HCT116 (cell line): ENCODE results near the gene PAK1. TPM values are rescaled to one million over a fixed set of nuclear protein-coding genes. Genes with fewer than 3 reads are reported as not detected.

Source experiments
- ATAC-seq: fragments of 200-7000 bp; cut with Tn5 transposase; 2 replicates; pipeline ENCODE4 v1.9.1; 2020; ENCODE audit warnings: mild to moderate bottlenecking, moderate library complexity
- BruUV-seq: library from RNA; stranded (reverse); fragments of 400-500 nt; replicated peaks from 2 replicates; lab custom pipeline; 2021; lab: Mats Ljungman, UMichigan
- CTCF ChIA-PET: fragments of 300-600 bp; sonication (Branson Sonifier 250); formaldehyde crosslinking; loops from one replicate; lab custom pipeline; 2021; ENCODE audit warnings: antibody characterized with exemption; lab: Charles Lee
- POLR2A ChIA-PET: fragments of 300-600, 350-600 bp; sonication (Branson Sonifier 250); formaldehyde crosslinking; loops from one replicate; lab custom pipeline; 2021; ENCODE audit warnings: antibody characterized with exemption; lab: Charles Lee
- RAD21 ChIA-PET, 2 experiments: fragments of 300-600 bp; sonication (Branson Sonifier 250); formaldehyde crosslinking; loops; one replicate each; lab custom pipeline; 2023; ENCODE audit warnings: low total read pairs in 2 of 2; ENCODE audit not compliant: uncharacterized antibody in 2 of 2, unreplicated experiment in 2 of 2, low non-redundant PET in 1 of 2; lab: Charles Lee
- DNase-seq: peaks from one replicate; pipeline ENCODE4 v3.0.0-alpha.2; 2010; ENCODE audit warnings: low read depth, low spot score
- H2AFZ ChIP-seq: fragments of 200-600 bp; shearing (Covaris generic), sonication (generic); 2 replicates; pipeline ENCODE4 v1.6.1; 2017; ENCODE audit warnings: low read depth, mixed run types, mixed read lengths, antibody characterized with exemption, low read length; ENCODE audit not compliant: poor library complexity, severe bottlenecking
- H3K27ac ChIP-seq: 2 replicates; pipeline ENCODE4 v1.5.1; 2012; ENCODE audit warnings: low read depth, low read length
- H3K27me3 ChIP-seq: fragments of 200-600 bp; sonication (generic); 2 replicates; pipeline ENCODE4 v1.6.1; 2016; ENCODE audit warnings: mixed run types, low read length, mixed read lengths; ENCODE audit not compliant: insufficient read depth
- H3K36me3 ChIP-seq, 2 experiments: fragments of 200-500 bp in 1 of 2; fragments of 200-600 bp in 1 of 2; sonication (Bioruptor generic) in 1 of 2; sonication (generic) in 1 of 2; 2 replicates each; pipeline versions ENCODE4 v1.5.1 to v1.6.1; 2014 to 2016; ENCODE audit warnings: low read length in 2 of 2, inconsistent platforms in 1 of 2, mixed read lengths in 1 of 2, mixed run types in 1 of 2; ENCODE audit not compliant: insufficient read depth in 2 of 2, control insufficient read depth in 1 of 2
- H3K4me1 ChIP-seq, 2 experiments: fragments of 200-600 bp in 1 of 2; sonication (generic) in 1 of 2; 2 replicates each; pipeline versions ENCODE4 v1.5.1 to v1.6.1; 2012 to 2017; ENCODE audit warnings: low read length in 2 of 2, inconsistent platforms in 1 of 2, mild to moderate bottlenecking in 1 of 2, mixed read lengths in 1 of 2, mixed run types in 1 of 2, moderate library complexity in 1 of 2; ENCODE audit not compliant: insufficient read depth in 2 of 2, control insufficient read depth in 1 of 2
- H3K4me2 ChIP-seq: fragments of 200-600 bp; sonication (generic); 2 replicates; pipeline ENCODE4 v1.6.1; 2017; ENCODE audit warnings: mixed run types, low read length, mixed read lengths
- H3K4me3 ChIP-seq, 2 experiments: fragments of 200-600 bp in 1 of 2; sonication (generic) in 1 of 2; replicated peaks in 1 of 2; 2 replicates each; pipeline ENCODE4 v1.5.1; 2011 to 2016; ENCODE audit warnings: low read length in 2 of 2, control low read depth in 1 of 2, low read depth in 1 of 2, mild to moderate bottlenecking in 1 of 2, mixed read lengths in 1 of 2, mixed run types in 1 of 2
- H3K79me2 ChIP-seq: fragments of 200-600 bp; sonication (generic); 2 replicates; pipeline ENCODE4 v1.6.1; 2017; ENCODE audit warnings: mild to moderate bottlenecking, mixed run types, low read length, moderate library complexity, mixed read lengths; ENCODE audit not compliant: insufficient read depth
- H3K9ac ChIP-seq: fragments of 200-600 bp; sonication (generic); 2 replicates; pipeline ENCODE4 v1.6.1; 2016; ENCODE audit warnings: low read length, mixed read lengths
- H3K9me2 ChIP-seq: fragments of 200-600 bp; sonication (generic), shearing (Covaris generic); 2 replicates; pipeline ENCODE4 v1.6.1; 2017; ENCODE audit warnings: mixed run types, mild to moderate bottlenecking, moderate library complexity; ENCODE audit not compliant: insufficient read depth
- H3K9me3 ChIP-seq, 2 experiments: fragments of 200-500 bp in 1 of 2; fragments of 200-600 bp in 1 of 2; sonication (Bioruptor generic) in 1 of 2; sonication (generic) in 1 of 2; 2 replicates each; pipeline ENCODE4 v1.6.1; 2014 to 2017; ENCODE audit warnings: low read length in 2 of 2, mixed read lengths in 2 of 2, inconsistent platforms in 1 of 2, low read depth in 1 of 2, mild to moderate bottlenecking in 1 of 2, mixed run types in 1 of 2, moderate library complexity in 1 of 2; ENCODE audit not compliant: control insufficient read depth in 1 of 2, insufficient read depth in 1 of 2
- H4K20me1 ChIP-seq: fragments of 200-600 bp; sonication (generic), shearing (Covaris generic); 2 replicates; pipeline ENCODE4 v1.6.1; 2017; ENCODE audit warnings: mixed run types, mild to moderate bottlenecking, moderate library complexity; ENCODE audit not compliant: insufficient read depth
- EGR1 ChIP-seq: IDR thresholded peaks from 2 replicates; pipeline ENCODE4 v1.6.1; 2012; ENCODE audit warnings: low read depth
- EZH2 ChIP-seq: fragments of 200-600 bp; sonication (generic); IDR thresholded peaks from 2 replicates; pipeline ENCODE4 v1.6.1; 2017; ENCODE audit warnings: antibody characterized with exemption, mixed run types
- POLR2AphosphoS5 ChIP-seq: IDR thresholded peaks from 2 replicates; pipeline ENCODE4 v1.6.1; 2011; ENCODE audit warnings: mild to moderate bottlenecking, low read depth, low read length, moderate library complexity
- RAD21 ChIP-seq: IDR thresholded peaks from 2 replicates; pipeline ENCODE4 v1.6.1; 2012; ENCODE audit warnings: low read depth, mild to moderate bottlenecking
- TCF7L2 ChIP-seq: IDR thresholded peaks from 2 replicates; pipeline ENCODE4 v1.7.0; 2011; ENCODE audit warnings: borderline replicate concordance, inconsistent platforms; ENCODE audit not compliant: insufficient read depth, insufficient read length; ENCODE audit errors: extremely low read depth
- YY1 ChIP-seq: IDR thresholded peaks from 2 replicates; pipeline ENCODE4 v1.6.1; 2011; ENCODE audit warnings: low read length, low read depth, moderate library complexity, mild to moderate bottlenecking; ENCODE audit not compliant: insufficient replicate concordance; ENCODE audit errors: extremely low read depth
- ZNF274 ChIP-seq: fragments of 200-500 bp; sonication (Bioruptor generic); IDR thresholded peaks from 2 replicates; pipeline ENCODE4 v1.6.1; 2014; ENCODE audit warnings: mild to moderate bottlenecking, low read depth, low read length, inconsistent platforms
- intact Hi-C: fragments of 100-400 bp; cut with micrococcal nuclease; formaldehyde crosslinking; loops from 2 replicates; pipeline ENCODE4 v1.10.0; 2022
- total RNA-seq: library from RNA; stranded (reverse); gene quantifications from one replicate; pipeline ENCODE4 v1.2.1, GENCODE V29; 2021; ENCODE audit not compliant: unreplicated experiment
- TF ChIP-seq, protein P1 (sequence below): IDR thresholded peaks from 2 replicates; pipeline ENCODE4 v1.6.1; 2011; ENCODE audit warnings: mild to moderate bottlenecking, low read length, moderate library complexity; ENCODE audit not compliant: insufficient replicate concordance; ENCODE audit errors: extremely low read depth
- TF ChIP-seq, protein P2 (sequence below): IDR thresholded peaks from 2 replicates; pipeline ENCODE4 v1.6.1; 2012

The PAK1 gene
- total RNA-seq, 1 experiment from 2014 or later = 56.1 TPM

- no peak for TF ChIP-seq EZH2
- TF ChIP-seq, all 23 proteins: peak for 0
Observed at GRCh38 chr11:77406396-77406795, 67.5 kb downstream of the PAK1 start (continued).

- ChIA-PET POLR2A (no interaction called here), CTCF (no interaction called here), RAD21 (no interaction called here)
- H3K36me3 ChIP-seq = no peaks in the 10 kb centered on the region
- no peaks in the 10 kb centered on the region for H4K20me1 ChIP-seq
- H3K27me3 ChIP-seq = no peaks in the 10 kb centered on the region
- no peak for TF ChIP-seq EGR1
- TF ChIP-seq, protein P1, sequence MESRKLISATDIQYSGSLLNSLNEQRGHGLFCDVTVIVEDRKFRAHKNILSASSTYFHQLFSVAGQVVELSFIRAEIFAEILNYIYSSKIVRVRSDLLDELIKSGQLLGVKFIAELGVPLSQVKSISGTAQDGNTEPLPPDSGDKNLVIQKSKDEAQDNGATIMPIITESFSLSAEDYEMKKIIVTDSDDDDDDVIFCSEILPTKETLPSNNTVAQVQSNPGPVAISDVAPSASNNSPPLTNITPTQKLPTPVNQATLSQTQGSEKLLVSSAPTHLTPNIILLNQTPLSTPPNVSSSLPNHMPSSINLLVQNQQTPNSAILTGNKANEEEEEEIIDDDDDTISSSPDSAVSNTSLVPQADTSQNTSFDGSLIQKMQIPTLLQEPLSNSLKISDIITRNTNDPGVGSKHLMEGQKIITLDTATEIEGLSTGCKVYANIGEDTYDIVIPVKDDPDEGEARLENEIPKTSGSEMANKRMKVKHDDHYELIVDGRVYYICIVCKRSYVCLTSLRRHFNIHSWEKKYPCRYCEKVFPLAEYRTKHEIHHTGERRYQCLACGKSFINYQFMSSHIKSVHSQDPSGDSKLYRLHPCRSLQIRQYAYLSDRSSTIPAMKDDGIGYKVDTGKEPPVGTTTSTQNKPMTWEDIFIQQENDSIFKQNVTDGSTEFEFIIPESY = no peak
- peaks cover 74% of the 10 kb centered on the region for H3K79me2 ChIP-seq
- ATAC-seq (no peak), DNase-seq (no peak)
- H3K4me1 ChIP-seq = peaks cover 8 to 20% of the 10 kb centered on the region in 2 experiments; a peak in 3 of 4 replicates
- no peak overlapping the region for H3K27ac ChIP-seq
- no TSS peak for BruUV-seq
- H3K9me3 ChIP-seq = no peaks in the 10 kb centered on the region
- no peak overlapping the region for H3K4me3 ChIP-seq
- H3K9me2 ChIP-seq = no peaks in the 10 kb centered on the region
- no peak overlapping the region for H3K4me2 ChIP-seq
- intact Hi-C loops = no loop called here
- H2AFZ ChIP-seq = no peak overlapping the region
- H3K9ac ChIP-seq = no peak overlapping the region
Observed at GRCh38 chr11:77403211-77403610, 70.7 kb downstream of the PAK1 start.

GRCh38 chr11:77402218-77402556 is 71.7 kb downstream of the PAK1 start:
- Histone ChIP-seq H3K9me3 (no peaks in the 10 kb centered on the region), H4K20me1 (no peaks in the 10 kb centered on the region)
- POLR2A ChIA-PET = no interaction called here
- ATAC-seq = no peak
- TF ChIP-seq POLR2AphosphoS5 = no peak
- TF ChIP-seq, protein P2, sequence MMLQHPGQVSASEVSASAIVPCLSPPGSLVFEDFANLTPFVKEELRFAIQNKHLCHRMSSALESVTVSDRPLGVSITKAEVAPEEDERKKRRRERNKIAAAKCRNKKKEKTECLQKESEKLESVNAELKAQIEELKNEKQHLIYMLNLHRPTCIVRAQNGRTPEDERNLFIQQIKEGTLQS = no peak
- TF ChIP-seq RAD21 = no peak
- no peak for TF ChIP-seq EGR1
- no peak for TF ChIP-seq ZNF274
- no peak for TF ChIP-seq TCF7L2
- no peak for TF ChIP-seq YY1
- TF ChIP-seq, all 23 proteins: peak for 0
- CTCF ChIA-PET = no interaction called here
- no peak overlapping the region for H3K9ac ChIP-seq
- H3K27ac ChIP-seq = no peak overlapping the region
- H3K27me3 ChIP-seq = no peaks in the 10 kb centered on the region
- peaks cover 75% of the 10 kb centered on the region for H3K79me2 ChIP-seq
- no peak overlapping the region for H2AFZ ChIP-seq
- no peak overlapping the region for H3K4me3 ChIP-seq
- RAD21 ChIA-PET = no interaction called here
- no TSS peak for BruUV-seq
- no peak for DNase-seq
- H3K9me2 ChIP-seq = no peaks in the 10 kb centered on the region
- H3K4me1 ChIP-seq = peaks cover 0 to 10% of the 10 kb centered on the region in 2 experiments; a peak in 2 of 4 replicates
- no peaks in the 10 kb centered on the region for H3K36me3 ChIP-seq
- intact Hi-C loops = no loop called here
- H3K4me2 ChIP-seq = no peak overlapping the region
